CD4-positive, alpha-beta T cell treated with Interferon gamma for 1 hour (primary cell): Measurements from ENCODE around the gene IRX3.

ENCODE experiments used
- DNase-seq: peaks from one replicate; pipeline ENCODE4 v3.0.0-alpha.2; 2020

IRX3 gene

GRCh38 chr16:54290833-54291655 is 4.5 kb upstream of the IRX3 start:
- DNase-seq = no peak

- no peak for DNase-seq
Measured at GRCh38 chr16:54289945-54290832, 3.6 kb upstream of the IRX3 start.

GRCh38 chr16:54289242-54289944 is 2.8 kb upstream of the IRX3 start:
- DNase-seq = no peak

GRCh38 chr16:54288835-54289241 is 2.3 kb upstream of the IRX3 start:
- DNase-seq = no peak

GRCh38 chr16:54288030-54288834 is 1.6 kb upstream of the IRX3 start:
- no peak for DNase-seq

GRCh38 chr16:54287131-54288029 is 793 bp upstream of the IRX3 start:
- no peak for DNase-seq

GRCh38 chr16:54286090-54286365 is 559 bp downstream of the IRX3 start:
- no peak for DNase-seq

- no peak for DNase-seq
Measured at GRCh38 chr16:54285414-54286089, 1.0 kb downstream of the IRX3 start.

GRCh38 chr16:54284931-54285413 is 1.6 kb downstream of the IRX3 start:
- DNase-seq = no peak

GRCh38 chr16:54284319-54284930 is 2.2 kb downstream of the IRX3 start:
- DNase-seq = no peak

- no peak for DNase-seq
Measured at GRCh38 chr16:54283725-54284318, 2.8 kb downstream of the IRX3 start.

GRCh38 chr16:54282928-54283724 is 3.5 kb downstream of the IRX3 start:
- DNase-seq = no peak

- DNase-seq = no peak
Measured at GRCh38 chr16:54282202-54282927, 4.2 kb downstream of the IRX3 start.

- no peak for DNase-seq
Measured at GRCh38 chr16:54281535-54282201, 4.9 kb downstream of the IRX3 start.

GRCh38 chr16:54280751-54281150 is 5.8 kb downstream of the IRX3 start:
- DNase-seq = no peak

GRCh38 chr16:54277845-54278703 is 8.5 kb downstream of the IRX3 start:
- no peak for DNase-seq

- no peak for DNase-seq
Measured at GRCh38 chr16:54275956-54276355, 10.6 kb downstream of the IRX3 start.
